H7 (cell line): Measurements from ENCODE around the gene MPDZ. TPM values are rescaled to one million over a fixed set of nuclear protein-coding genes. Genes with fewer than 3 reads are reported as not detected.
"Not testable (repeated sequence)": the region's sequence is repeated elsewhere in the genome, so short reads cannot be mapped to it uniquely, and the experiment has no call there.

Source experiments
- DNase-seq: peaks from one replicate; pipeline ENCODE4 v3.0.0; 2012
- H3K27me3 ChIP-seq: 2 replicates; pipeline ENCODE4 v1.6.0; 2011; ENCODE audit warnings: mild to moderate bottlenecking, low read length; ENCODE audit not compliant: control insufficient read depth, insufficient read depth
- H3K36me3 ChIP-seq: replicated peaks from 2 replicates; pipeline ENCODE4 v1.5.1; 2011; ENCODE audit warnings: low read length; ENCODE audit not compliant: control insufficient read depth, insufficient read depth
- H3K4me3 ChIP-seq: 2 replicates; pipeline ENCODE4 v1.5.1; 2011; ENCODE audit warnings: low read depth, mild to moderate bottlenecking, control low read depth, low read length, moderate library complexity; ENCODE audit not compliant: insufficient read depth
- total RNA-seq: library from RNA; depleted of rRNA; stranded (reverse); fragments of >200 nt; shearing (Covaris generic); gene quantifications from 2 replicates; pipeline ENCODE4 v1.2.3, GENCODE V29; 2014

Gene MPDZ
- total RNA-seq, 1 experiment from 2014 or later = 22.2 TPM

GRCh38 chr9:13239208-13239607, 40.3 kb downstream of the MPDZ start:
- no peak overlapping the region for H3K4me3 ChIP-seq
- no peaks in the 10 kb centered on the region; the same call in 1 of the 2 replicates for H3K36me3 ChIP-seq
- no peak for DNase-seq
- no peaks in the 10 kb centered on the region for H3K27me3 ChIP-seq

GRCh38 chr9:13234932-13235331, 44.6 kb downstream of the MPDZ start:
- H3K36me3 ChIP-seq = no peaks in the 10 kb centered on the region; the same call in 1 of the 2 replicates
- H3K27me3 ChIP-seq = no peaks in the 10 kb centered on the region
- no peak for DNase-seq
- no peak overlapping the region for H3K4me3 ChIP-seq

GRCh38 chr9:13228431-13228830, 51.1 kb downstream of the MPDZ start:
- DNase-seq = no peak
- no peak overlapping the region for H3K4me3 ChIP-seq
- no peaks in the 10 kb centered on the region for H3K27me3 ChIP-seq
- no peaks in the 10 kb centered on the region for H3K36me3 ChIP-seq

- Histone ChIP-seq H3K36me3 (peaks cover 1% of the 10 kb centered on the region), H3K27me3 (no peaks in the 10 kb centered on the region), H3K4me3 (no peak overlapping the region)
- DNase-seq = no peak
Measured at GRCh38 chr9:13224366-13224765, 55.1 kb downstream of the MPDZ start.

GRCh38 chr9:13222733-13223132, 56.8 kb downstream of the MPDZ start:
- not testable (repeated sequence) for H3K4me3 ChIP-seq, DNase-seq, H3K36me3 ChIP-seq, H3K27me3 ChIP-seq

- no peaks in the 10 kb centered on the region for H3K27me3 ChIP-seq
- no peak overlapping the region for H3K4me3 ChIP-seq
Measured at GRCh38 chr9:13221741-13222140, 57.8 kb downstream of the MPDZ start.

GRCh38 chr9:13220837-13221236, 58.7 kb downstream of the MPDZ start:
- DNase-seq = no peak
- Histone ChIP-seq H3K36me3 (peaks cover 1% of the 10 kb centered on the region), H3K27me3 (no peaks in the 10 kb centered on the region), H3K4me3 (no peak overlapping the region)

More at GRCh38 chr9:13221741-13222140, 57.8 kb downstream of the MPDZ start:
- DNase-seq = no peak
- H3K36me3 ChIP-seq = peaks cover 1% of the 10 kb centered on the region

GRCh38 chr9:13215791-13216554, 63.5 kb downstream of the MPDZ start:
- Histone ChIP-seq H3K4me3 (no peak overlapping the region), H3K36me3 (peaks cover 1% of the 10 kb centered on the region), H3K27me3 (no peaks in the 10 kb centered on the region)
- DNase-seq = no peak

- DNase-seq = no peak
- Histone ChIP-seq H3K27me3 (no peaks in the 10 kb centered on the region), H3K4me3 (no peak overlapping the region), H3K36me3 (no peaks in the 10 kb centered on the region; the same call in none of the 2 replicates)
Measured at GRCh38 chr9:13213998-13214397, 65.5 kb downstream of the MPDZ start.

- Histone ChIP-seq H3K36me3 (no peaks in the 10 kb centered on the region; the same call in none of the 2 replicates), H3K27me3 (no peaks in the 10 kb centered on the region), H3K4me3 (no peak overlapping the region)
- no peak for DNase-seq
Measured at GRCh38 chr9:13213337-13213736, 66.2 kb downstream of the MPDZ start.

GRCh38 chr9:13210306-13210705, 69.2 kb downstream of the MPDZ start:
- peaks cover 2% of the 10 kb centered on the region; the same call in 1 of the 2 replicates for H3K36me3 ChIP-seq
- H3K4me3 ChIP-seq = no peak overlapping the region
- no peak for DNase-seq
- H3K27me3 ChIP-seq = no peaks in the 10 kb centered on the region

GRCh38 chr9:13209498-13209897, 70.0 kb downstream of the MPDZ start:
- no peak overlapping the region for H3K4me3 ChIP-seq
- H3K27me3 ChIP-seq = no peaks in the 10 kb centered on the region
- no peak for DNase-seq
- H3K36me3 ChIP-seq = peaks cover 2% of the 10 kb centered on the region; the same call in 1 of the 2 replicates

GRCh38 chr9:13205824-13206223, 73.7 kb downstream of the MPDZ start:
- Histone ChIP-seq H3K36me3 (peaks cover 5% of the 10 kb centered on the region), H3K4me3 (no peak overlapping the region), H3K27me3 (no peaks in the 10 kb centered on the region)
- no peak for DNase-seq

- Histone ChIP-seq H3K4me3 (no peak overlapping the region), H3K36me3 (peaks cover 2% of the 10 kb centered on the region), H3K27me3 (no peaks in the 10 kb centered on the region)
- DNase-seq = no peak
Measured at GRCh38 chr9:13190040-13190439, 89.5 kb downstream of the MPDZ start.

- peaks cover 2% of the 10 kb centered on the region for H3K36me3 ChIP-seq
- no peak for DNase-seq
- no peak overlapping the region for H3K4me3 ChIP-seq
- H3K27me3 ChIP-seq = no peaks in the 10 kb centered on the region
Measured at GRCh38 chr9:13189362-13189761, 90.1 kb downstream of the MPDZ start.
